Activated T-helper 17 cell treated with anti-CD3 and anti-CD28 coated beads, Interleukin-2, amount 50 U/mL, for 72 hours (primary cell): ENCODE results near the gene TMEM132E. TPM values are rescaled to one million over a fixed set of nuclear protein-coding genes. Genes with fewer than 3 reads are reported as not detected.

Experiments
- ATAC-seq: fragments of 150-1000 bp; cut with Tn5 transposase; replicated peaks from 2 replicates; pipeline ENCODE4 v1.10.0; 2021; ENCODE audit warnings: mild to moderate bottlenecking, moderate library complexity
- H3K27ac Mint-ChIP-seq: one replicate; pipeline ENCODE4 v1.8.0; 2022; ENCODE audit warnings: mixed read lengths
- H3K27me3 Mint-ChIP-seq: one replicate; pipeline ENCODE4 v1.8.0; 2022; ENCODE audit warnings: mixed read lengths
- H3K36me3 Mint-ChIP-seq: one replicate; pipeline ENCODE4 v1.8.0; 2022; ENCODE audit warnings: low read depth, mild to moderate bottlenecking, mixed read lengths
- H3K4me1 Mint-ChIP-seq: one replicate; pipeline ENCODE4 v1.8.0; 2022; ENCODE audit warnings: mixed read lengths
- H3K4me3 Mint-ChIP-seq: one replicate; pipeline ENCODE4 v1.8.0; 2022; ENCODE audit warnings: mild to moderate bottlenecking, mixed read lengths
- H3K9me3 Mint-ChIP-seq: one replicate; pipeline ENCODE4 v1.8.0; 2022; ENCODE audit warnings: mixed read lengths
- total RNA-seq, 2 donors: library from RNA; stranded (reverse); gene quantifications; one replicate each; pipeline ENCODE4 v1.2.3, GENCODE V29; 2022

Gene TMEM132E
- total RNA-seq, 2 donors from 2014 or later = not detected

GRCh38 chr17:34641368-34641767, 62.0 kb downstream of the TMEM132E start:
- no peak for ATAC-seq
- Mint-ChIP-seq H3K27me3 (peaks cover 32% of the 10 kb centered on the region), H3K4me3 (no peak overlapping the region), H3K9me3 (no peaks in the 10 kb centered on the region), H3K27ac (no peak overlapping the region), H3K4me1 (no peaks in the 10 kb centered on the region), H3K36me3 (no peaks in the 10 kb centered on the region)

GRCh38 chr17:34644941-34645550, 65.7 kb downstream of the TMEM132E start:
- H3K4me1 Mint-ChIP-seq = no peaks in the 10 kb centered on the region
- H3K9me3 Mint-ChIP-seq = no peaks in the 10 kb centered on the region
- no peak overlapping the region for H3K4me3 Mint-ChIP-seq
- H3K27me3 Mint-ChIP-seq = peaks cover 27% of the 10 kb centered on the region
- H3K36me3 Mint-ChIP-seq = no peaks in the 10 kb centered on the region
- ATAC-seq = no peak
- no peak overlapping the region for H3K27ac Mint-ChIP-seq

- H3K4me1 Mint-ChIP-seq = no peaks in the 10 kb centered on the region
- no peaks in the 10 kb centered on the region for H3K36me3 Mint-ChIP-seq
- no peaks in the 10 kb centered on the region for H3K9me3 Mint-ChIP-seq
- no peak overlapping the region for H3K4me3 Mint-ChIP-seq
- peaks cover 27% of the 10 kb centered on the region for H3K27me3 Mint-ChIP-seq
- H3K27ac Mint-ChIP-seq = no peak overlapping the region
- ATAC-seq = no peak
Measured at GRCh38 chr17:34645594-34645993, 66.2 kb downstream of the TMEM132E start.

GRCh38 chr17:34647511-34647910, 68.1 kb downstream of the TMEM132E start:
- no peak overlapping the region for H3K27ac Mint-ChIP-seq
- no peaks in the 10 kb centered on the region for H3K9me3 Mint-ChIP-seq
- no peaks in the 10 kb centered on the region for H3K36me3 Mint-ChIP-seq
- H3K4me1 Mint-ChIP-seq = no peaks in the 10 kb centered on the region
- H3K4me3 Mint-ChIP-seq = no peak overlapping the region
- H3K27me3 Mint-ChIP-seq = peaks cover 34% of the 10 kb centered on the region
- ATAC-seq = no peak

GRCh38 chr17:34650051-34650750, 70.8 kb downstream of the TMEM132E start:
- Mint-ChIP-seq H3K27ac (no peak overlapping the region), H3K36me3 (no peaks in the 10 kb centered on the region), H3K4me3 (no peak overlapping the region), H3K4me1 (no peaks in the 10 kb centered on the region), H3K27me3 (peaks cover 30% of the 10 kb centered on the region), H3K9me3 (no peaks in the 10 kb centered on the region)
- ATAC-seq = no peak

- Mint-ChIP-seq H3K27ac (no peak overlapping the region), H3K27me3 (peaks cover 28% of the 10 kb centered on the region), H3K4me3 (no peak overlapping the region), H3K4me1 (no peaks in the 10 kb centered on the region), H3K36me3 (no peaks in the 10 kb centered on the region), H3K9me3 (no peaks in the 10 kb centered on the region)
- ATAC-seq = no peak
Measured at GRCh38 chr17:34651402-34651811, 72.0 kb downstream of the TMEM132E start.

- H3K9me3 Mint-ChIP-seq = no peaks in the 10 kb centered on the region
Measured at GRCh38 chr17:34652021-34652555, 72.7 kb downstream of the TMEM132E start.

GRCh38 chr17:34653511-34653910, 74.1 kb downstream of the TMEM132E start:
- no peaks in the 10 kb centered on the region for H3K4me1 Mint-ChIP-seq
- peaks cover 28% of the 10 kb centered on the region for H3K27me3 Mint-ChIP-seq
- H3K36me3 Mint-ChIP-seq = no peaks in the 10 kb centered on the region
- no peaks in the 10 kb centered on the region for H3K9me3 Mint-ChIP-seq
- no peak for ATAC-seq
- no peak overlapping the region for H3K27ac Mint-ChIP-seq
- no peak overlapping the region for H3K4me3 Mint-ChIP-seq

More at GRCh38 chr17:34652021-34652555, 72.7 kb downstream of the TMEM132E start:
- Mint-ChIP-seq H3K4me3 (no peak overlapping the region), H3K36me3 (no peaks in the 10 kb centered on the region), H3K27ac (no peak overlapping the region), H3K4me1 (no peaks in the 10 kb centered on the region), H3K27me3 (peaks cover 28% of the 10 kb centered on the region)
- ATAC-seq = no peak

- ATAC-seq = no peak
- H3K4me3 Mint-ChIP-seq = no peak overlapping the region
- H3K27me3 Mint-ChIP-seq = peaks cover 28% of the 10 kb centered on the region
- no peaks in the 10 kb centered on the region for H3K4me1 Mint-ChIP-seq
- H3K36me3 Mint-ChIP-seq = no peaks in the 10 kb centered on the region
- H3K27ac Mint-ChIP-seq = no peak overlapping the region
- no peaks in the 10 kb centered on the region for H3K9me3 Mint-ChIP-seq
Measured at GRCh38 chr17:34654276-34654880, 75.0 kb downstream of the TMEM132E start.

- H3K27me3 Mint-ChIP-seq = peaks cover 30% of the 10 kb centered on the region
- H3K4me3 Mint-ChIP-seq = no peak overlapping the region
- no peaks in the 10 kb centered on the region for H3K4me1 Mint-ChIP-seq
- no peaks in the 10 kb centered on the region for H3K36me3 Mint-ChIP-seq
- H3K27ac Mint-ChIP-seq = no peak overlapping the region
- H3K9me3 Mint-ChIP-seq = no peaks in the 10 kb centered on the region
- no peak for ATAC-seq
Measured at GRCh38 chr17:34654881-34655276, 75.5 kb downstream of the TMEM132E start.

GRCh38 chr17:34656801-34657200, 77.4 kb downstream of the TMEM132E start:
- Mint-ChIP-seq H3K9me3 (no peaks in the 10 kb centered on the region), H3K27ac (no peak overlapping the region), H3K36me3 (no peaks in the 10 kb centered on the region), H3K4me1 (no peaks in the 10 kb centered on the region), H3K27me3 (peaks cover 20% of the 10 kb centered on the region), H3K4me3 (no peak overlapping the region)
- ATAC-seq = no peak

- no peak for ATAC-seq
- H3K9me3 Mint-ChIP-seq = no peaks in the 10 kb centered on the region
- H3K36me3 Mint-ChIP-seq = no peaks in the 10 kb centered on the region
- H3K27me3 Mint-ChIP-seq = peaks cover 8% of the 10 kb centered on the region
- no peak overlapping the region for H3K27ac Mint-ChIP-seq
- no peak overlapping the region for H3K4me3 Mint-ChIP-seq
- no peaks in the 10 kb centered on the region for H3K4me1 Mint-ChIP-seq
Measured at GRCh38 chr17:34658811-34659560, 79.6 kb downstream of the TMEM132E start.

GRCh38 chr17:34663714-34664113, 84.3 kb downstream of the TMEM132E start:
- H3K27me3 Mint-ChIP-seq = peaks cover 12% of the 10 kb centered on the region
- no peaks in the 10 kb centered on the region for H3K4me1 Mint-ChIP-seq
- no peaks in the 10 kb centered on the region for H3K36me3 Mint-ChIP-seq
- ATAC-seq = no peak
- no peak overlapping the region for H3K4me3 Mint-ChIP-seq
- H3K27ac Mint-ChIP-seq = no peak overlapping the region
- H3K9me3 Mint-ChIP-seq = no peaks in the 10 kb centered on the region

- Mint-ChIP-seq H3K4me3 (no peak overlapping the region), H3K27ac (no peak overlapping the region), H3K27me3 (peaks cover 11% of the 10 kb centered on the region), H3K9me3 (no peaks in the 10 kb centered on the region), H3K4me1 (no peaks in the 10 kb centered on the region), H3K36me3 (no peaks in the 10 kb centered on the region)
- no peak for ATAC-seq
Measured at GRCh38 chr17:34665150-34665806, 85.9 kb downstream of the TMEM132E start.
